Type B pancreatic cell (in vitro differentiated cells): ENCODE measurements around the gene ATL2. TPM values are rescaled to one million over a fixed set of nuclear protein-coding genes. Genes with fewer than 3 reads are reported as not detected.

Experiments
- DNase-seq: peaks from one replicate; pipeline ENCODE4 v3.0.0; 2021; ENCODE audit warnings: mixed read lengths; ENCODE audit not compliant: unreplicated experiment; ENCODE audit errors: extremely low spot score
- H3K27ac Mint-ChIP-seq: 2 replicates; pipeline ENCODE4 v1.8.0; 2021; ENCODE audit warnings: mild to moderate bottlenecking, mixed read lengths
- H3K27me3 Mint-ChIP-seq: 2 replicates; pipeline ENCODE4 v1.8.0; 2021; ENCODE audit warnings: mixed read lengths
- H3K36me3 Mint-ChIP-seq: 2 replicates; pipeline ENCODE4 v1.8.0; 2021; ENCODE audit warnings: mixed read lengths
- H3K4me1 Mint-ChIP-seq: one replicate; pipeline ENCODE4 v1.8.0; 2021; ENCODE audit warnings: mixed read lengths; ENCODE audit not compliant: unreplicated experiment
- H3K4me3 Mint-ChIP-seq: 2 replicates; pipeline ENCODE4 v1.8.0; 2021; ENCODE audit warnings: mild to moderate bottlenecking, mixed read lengths
- H3K9me3 Mint-ChIP-seq: 2 replicates; pipeline ENCODE4 v1.8.0; 2021; ENCODE audit warnings: mixed read lengths
- total RNA-seq: library from RNA; stranded (reverse); gene quantifications from 2 replicates; pipeline ENCODE4 v1.2.1, GENCODE V29; 2021; ENCODE audit warnings: low replicate concordance
- TF ChIP-seq, protein P1 (sequence below): fragments of 200-600 bp; sonication (generic); conservative IDR thresholded peaks from 2 replicates; pipeline ENCODE4 v1.5.0; 2021; ENCODE audit warnings: antibody characterized with exemption, mild to moderate bottlenecking

The ATL2 gene
- total RNA-seq, 1 donor from 2014 or later: 62.6 TPM

DNA sequence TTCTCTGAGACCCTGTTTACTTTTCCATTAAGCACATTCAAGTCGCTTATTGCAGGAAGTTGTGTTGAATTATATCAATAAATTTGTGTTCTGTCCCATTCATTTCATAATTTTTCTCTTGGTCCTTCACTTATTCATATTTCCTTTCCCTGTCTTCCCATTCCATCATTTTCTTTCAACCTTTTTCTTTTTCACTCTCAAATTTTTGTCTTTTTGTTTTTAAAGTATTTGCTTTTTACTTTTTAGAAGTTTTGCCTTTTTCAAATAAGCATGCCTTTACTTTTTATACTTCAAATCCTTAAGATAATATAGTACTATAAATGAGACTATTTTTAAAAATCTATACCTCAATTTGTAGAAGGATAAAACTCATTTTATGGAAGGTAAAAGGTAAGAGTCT lies 120.5 kb downstream of the ATL2 start:
- H3K9me3 Mint-ChIP-seq: peaks cover 1% of the 10 kb centered on the region
- H3K27me3 Mint-ChIP-seq: no peaks in the 10 kb centered on the region
- no peak for DNase-seq
- H3K4me3 Mint-ChIP-seq: no peak overlapping the region
- H3K4me1 Mint-ChIP-seq: peaks cover 14% of the 10 kb centered on the region
- TF ChIP-seq, protein P1, sequence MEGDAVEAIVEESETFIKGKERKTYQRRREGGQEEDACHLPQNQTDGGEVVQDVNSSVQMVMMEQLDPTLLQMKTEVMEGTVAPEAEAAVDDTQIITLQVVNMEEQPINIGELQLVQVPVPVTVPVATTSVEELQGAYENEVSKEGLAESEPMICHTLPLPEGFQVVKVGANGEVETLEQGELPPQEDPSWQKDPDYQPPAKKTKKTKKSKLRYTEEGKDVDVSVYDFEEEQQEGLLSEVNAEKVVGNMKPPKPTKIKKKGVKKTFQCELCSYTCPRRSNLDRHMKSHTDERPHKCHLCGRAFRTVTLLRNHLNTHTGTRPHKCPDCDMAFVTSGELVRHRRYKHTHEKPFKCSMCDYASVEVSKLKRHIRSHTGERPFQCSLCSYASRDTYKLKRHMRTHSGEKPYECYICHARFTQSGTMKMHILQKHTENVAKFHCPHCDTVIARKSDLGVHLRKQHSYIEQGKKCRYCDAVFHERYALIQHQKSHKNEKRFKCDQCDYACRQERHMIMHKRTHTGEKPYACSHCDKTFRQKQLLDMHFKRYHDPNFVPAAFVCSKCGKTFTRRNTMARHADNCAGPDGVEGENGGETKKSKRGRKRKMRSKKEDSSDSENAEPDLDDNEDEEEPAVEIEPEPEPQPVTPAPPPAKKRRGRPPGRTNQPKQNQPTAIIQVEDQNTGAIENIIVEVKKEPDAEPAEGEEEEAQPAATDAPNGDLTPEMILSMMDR: no peak
- no peak overlapping the region for H3K27ac Mint-ChIP-seq
- H3K36me3 Mint-ChIP-seq: no peaks in the 10 kb centered on the region

DNA sequence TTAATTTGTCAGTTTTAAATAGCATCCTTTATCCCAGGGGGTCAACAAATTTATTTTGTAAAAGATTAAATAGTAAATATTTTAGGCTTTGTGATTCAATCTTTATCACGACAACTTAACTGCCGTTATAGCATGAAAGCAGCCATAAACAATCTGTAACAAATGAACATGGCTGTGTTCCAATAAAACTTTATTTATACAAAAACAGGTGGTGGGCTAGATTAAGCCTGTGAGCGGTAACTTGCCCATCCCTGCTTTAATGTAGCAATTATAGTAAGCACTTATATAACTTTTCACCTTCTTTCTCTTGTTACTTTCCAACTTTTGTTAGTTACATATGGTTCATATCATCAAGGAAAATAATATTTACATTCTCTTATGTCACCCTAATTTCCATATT lies 121.9 kb downstream of the ATL2 start:
- H3K9me3 Mint-ChIP-seq: peaks cover 6% of the 10 kb centered on the region
- no peaks in the 10 kb centered on the region for H3K36me3 Mint-ChIP-seq

DNA sequence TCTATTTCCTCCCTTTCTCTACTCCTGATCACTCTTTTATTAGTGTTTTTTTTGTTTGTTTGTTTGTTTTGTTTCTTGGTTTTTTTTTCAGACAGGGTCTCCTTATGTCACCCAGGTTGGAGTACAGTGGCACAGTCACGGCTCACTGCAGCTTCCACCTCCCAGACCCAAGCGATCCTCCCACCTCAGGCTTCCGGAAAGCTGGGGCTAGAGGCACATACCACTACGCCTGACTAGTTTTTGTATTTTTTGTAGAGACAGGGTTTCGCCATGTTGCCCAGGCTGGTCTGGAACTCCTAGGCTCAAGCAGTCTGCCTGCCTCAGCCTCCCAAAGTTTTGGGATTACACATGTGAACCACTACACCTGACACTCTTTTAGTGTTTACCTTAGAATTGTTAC lies 122.3 kb downstream of the ATL2 start:
- Mint-ChIP-seq H3K27ac (no peak overlapping the region), H3K36me3 (no peaks in the 10 kb centered on the region), H3K4me3 (no peak overlapping the region), H3K9me3 (peaks cover 11% of the 10 kb centered on the region), H3K4me1 (peaks cover 13% of the 10 kb centered on the region), H3K27me3 (no peaks in the 10 kb centered on the region)
- TF ChIP-seq, protein P1: no peak
- no peak for DNase-seq

More for the DNA sequence above, 121.9 kb downstream of the ATL2 start:
- Mint-ChIP-seq H3K4me3 (no peak overlapping the region), H3K27me3 (no peaks in the 10 kb centered on the region), H3K27ac (no peak overlapping the region), H3K4me1 (peaks cover 13% of the 10 kb centered on the region)
- TF ChIP-seq, protein P1: no peak
- DNase-seq: no peak

GRCh38 chr2:38251940-38252339 lies 125.1 kb downstream of the ATL2 start:
- H3K27me3 Mint-ChIP-seq: no peaks in the 10 kb centered on the region
- peaks cover 16% of the 10 kb centered on the region for H3K9me3 Mint-ChIP-seq
- H3K27ac Mint-ChIP-seq: no peak overlapping the region
- peaks cover 3% of the 10 kb centered on the region for H3K36me3 Mint-ChIP-seq
- no peak for DNase-seq
- TF ChIP-seq, protein P1: no peak
- H3K4me1 Mint-ChIP-seq: peaks cover 25% of the 10 kb centered on the region
- H3K4me3 Mint-ChIP-seq: no peak overlapping the region

DNA sequence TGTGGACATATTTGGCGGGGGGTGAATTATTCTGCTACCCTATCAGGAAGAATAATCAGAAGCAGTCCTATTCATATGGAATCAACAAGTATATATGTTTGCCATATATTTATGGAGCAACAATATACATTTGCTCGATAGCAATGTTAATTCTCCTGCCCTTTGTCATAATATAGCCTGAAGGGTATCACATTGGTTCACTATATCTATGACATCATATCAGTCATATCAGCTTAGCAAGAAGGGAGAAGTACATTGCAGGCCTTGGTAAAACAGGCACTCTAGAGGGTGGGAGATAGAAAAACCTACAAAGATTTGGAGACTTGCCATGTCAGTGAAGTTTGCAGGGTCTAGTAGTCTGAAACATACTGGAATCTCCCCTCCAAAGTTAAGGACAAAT lies 128.4 kb downstream of the ATL2 start:
- no peak overlapping the region for H3K27ac Mint-ChIP-seq
- no peaks in the 10 kb centered on the region for H3K27me3 Mint-ChIP-seq

More for the DNA sequence above, 128.4 kb downstream of the ATL2 start:
- no peak overlapping the region for H3K4me3 Mint-ChIP-seq
- peaks cover 40% of the 10 kb centered on the region for H3K4me1 Mint-ChIP-seq
- H3K36me3 Mint-ChIP-seq: peaks cover 3% of the 10 kb centered on the region
- H3K9me3 Mint-ChIP-seq: peaks cover 16% of the 10 kb centered on the region
- DNase-seq: no peak
- TF ChIP-seq, protein P1: no peak
